NB4 (cell line): ENCODE measurements around the gene OSBPL2.

Experiments
- DNase-seq: peaks from one replicate; pipeline ENCODE4 v3.0.0; 2010; ENCODE audit warnings: low read depth
- H3K4me3 ChIP-seq: one replicate; pipeline ENCODE4 v1.5.1; 2011; ENCODE audit warnings: mild to moderate bottlenecking, low read depth, low read length, moderate library complexity
- CTCF ChIP-seq: IDR thresholded peaks from one replicate; pipeline ENCODE4 v1.5.1; 2012; ENCODE audit warnings: low read depth, low read length
- MAX ChIP-seq: IDR thresholded peaks from 2 replicates; pipeline ENCODE4 v1.6.1; 2011; ENCODE audit warnings: low read depth, low read length
- MYC ChIP-seq: IDR thresholded peaks from 2 replicates; pipeline ENCODE4 v1.6.1; 2011; ENCODE audit warnings: low read depth, low read length
- POLR2A ChIP-seq: IDR thresholded peaks from 2 replicates; pipeline ENCODE4 v1.6.1; 2011; ENCODE audit warnings: mild to moderate bottlenecking; ENCODE audit not compliant: insufficient read length; ENCODE audit errors: extremely low read depth

The OSBPL2 gene

GRCh38 chr20:62303340-62304226, 65.3 kb downstream of the OSBPL2 start:
- peak; percentile 60 for DNase-seq
- TF ChIP-seq CTCF (no peak), MAX (no peak), MYC (no peak), POLR2A (no peak)
- H3K4me3 ChIP-seq: peak overlapping the region; percentile 96

GRCh38 chr20:62304331-62305148, 66.2 kb downstream of the OSBPL2 start:
- H3K4me3 ChIP-seq: peak overlapping the region; percentile 96
- no peak for DNase-seq
- TF ChIP-seq CTCF (no peak), MYC (no peak), POLR2A (no peak), MAX (no peak)

GRCh38 chr20:62305149-62305764, 66.9 kb downstream of the OSBPL2 start:
- no peak for DNase-seq
- peak overlapping the region; percentile 96 for H3K4me3 ChIP-seq
- TF ChIP-seq POLR2A (no peak), CTCF (no peak), MAX (0 out of 2 replicates have a peak, but pooled peaks have one; percentile 35)

- no peak for DNase-seq
- no peak for TF ChIP-seq CTCF
- TF ChIP-seq POLR2A: no peak
- no peak for TF ChIP-seq MAX
- TF ChIP-seq MYC: no peak
- no peak overlapping the region for H3K4me3 ChIP-seq
Observed at GRCh38 chr20:62305765-62306413, 67.6 kb downstream of the OSBPL2 start.

- no peak overlapping the region for H3K4me3 ChIP-seq
- DNase-seq: no peak
- TF ChIP-seq POLR2A: no peak
- no peak for TF ChIP-seq MAX
- TF ChIP-seq CTCF: no peak
- TF ChIP-seq MYC: no peak
Observed at GRCh38 chr20:62306414-62307187, 68.3 kb downstream of the OSBPL2 start.
